T-helper 9 cell (primary cell): Measurements from ENCODE around the gene CNST.

Source experiments
- DNase-seq: peaks from one replicate; pipeline ENCODE4 v3.0.0-alpha.2; 2020
- total RNA-seq, 2 donors: gene quantifications; one replicate each; lab custom pipeline; 2026; lab: John Stamatoyannopoulos, UW

Gene CNST
- 97.0 to 154 reads per million in 2 donors for total RNA-seq

GRCh38 chr1:246566128-246566812 is at the start of gene CNST, which contains the start of gene TFB2M:
Gene CNST (plus strand): TSS chr1:246566456. CDS start chr1:246591563, 25,107 bp downstream.
Gene TFB2M (minus strand): TSS chr1:246566261. CDS start chr1:246566138, 123 bp downstream.
- peak; percentile 78 for DNase-seq

- DNase-seq = no peak
Observed at GRCh38 chr1:246517391-246517790, 48.9 kb upstream of the CNST start.

GRCh38 chr1:246518456-246519205 is 47.6 kb upstream of the CNST start:
- no peak for DNase-seq

GRCh38 chr1:246519514-246519913 is 46.7 kb upstream of the CNST start:
- DNase-seq = no peak

- no peak for DNase-seq
Observed at GRCh38 chr1:246526380-246526779, 39.9 kb upstream of the CNST start.

GRCh38 chr1:246526915-246527314 is 39.3 kb upstream of the CNST start:
- no peak for DNase-seq

GRCh38 chr1:246527402-246528088 is 38.7 kb upstream of the CNST start:
- no peak for DNase-seq

GRCh38 chr1:246528933-246529731 is 37.1 kb upstream of the CNST start:
- no peak for DNase-seq

GRCh38 chr1:246530482-246530881 is 35.8 kb upstream of the CNST start:
- no peak for DNase-seq

GRCh38 chr1:246532519-246532918 is 33.7 kb upstream of the CNST start:
- no peak for DNase-seq

- no peak for DNase-seq
Observed at GRCh38 chr1:246533371-246533905, 32.8 kb upstream of the CNST start.

GRCh38 chr1:246534114-246534513 is 32.1 kb upstream of the CNST start:
- no peak for DNase-seq

- DNase-seq = no peak
Observed at GRCh38 chr1:246537441-246537840, 28.8 kb upstream of the CNST start.

GRCh38 chr1:246537887-246538286 is 28.4 kb upstream of the CNST start:
- DNase-seq = no peak

- no peak for DNase-seq
Observed at GRCh38 chr1:246540738-246541491, 25.3 kb upstream of the CNST start.

- DNase-seq = no peak
Observed at GRCh38 chr1:246544001-246544400, 22.3 kb upstream of the CNST start.

GRCh38 chr1:246549665-246550064 is 16.6 kb upstream of the CNST start:
- no peak for DNase-seq

GRCh38 chr1:246550402-246550801 is 15.9 kb upstream of the CNST start:
- no peak for DNase-seq

- no peak for DNase-seq
Observed at GRCh38 chr1:246552110-246552509, 14.1 kb upstream of the CNST start.

- no peak for DNase-seq
Observed at GRCh38 chr1:246554201-246554600, 12.1 kb upstream of the CNST start.

- no peak for DNase-seq
Observed at GRCh38 chr1:246558041-246558440, 8.2 kb upstream of the CNST start.

- no peak for DNase-seq
Observed at GRCh38 chr1:246559310-246559709, 6.9 kb upstream of the CNST start.
